WI38 (cell line): ENCODE results near the gene MAML3.

Experiments
- H3K4me3 ChIP-seq: 2 replicates; pipeline ENCODE4 v1.5.1; 2011; ENCODE audit warnings: low read depth, mild to moderate bottlenecking, control low read depth, low read length
- TF ChIP-seq, protein P1 (sequence below): IDR thresholded peaks from 2 replicates; pipeline ENCODE4 v1.5.1; 2012; ENCODE audit warnings: low read depth, mild to moderate bottlenecking, control low read depth, low read length

The MAML3 gene

DNA sequence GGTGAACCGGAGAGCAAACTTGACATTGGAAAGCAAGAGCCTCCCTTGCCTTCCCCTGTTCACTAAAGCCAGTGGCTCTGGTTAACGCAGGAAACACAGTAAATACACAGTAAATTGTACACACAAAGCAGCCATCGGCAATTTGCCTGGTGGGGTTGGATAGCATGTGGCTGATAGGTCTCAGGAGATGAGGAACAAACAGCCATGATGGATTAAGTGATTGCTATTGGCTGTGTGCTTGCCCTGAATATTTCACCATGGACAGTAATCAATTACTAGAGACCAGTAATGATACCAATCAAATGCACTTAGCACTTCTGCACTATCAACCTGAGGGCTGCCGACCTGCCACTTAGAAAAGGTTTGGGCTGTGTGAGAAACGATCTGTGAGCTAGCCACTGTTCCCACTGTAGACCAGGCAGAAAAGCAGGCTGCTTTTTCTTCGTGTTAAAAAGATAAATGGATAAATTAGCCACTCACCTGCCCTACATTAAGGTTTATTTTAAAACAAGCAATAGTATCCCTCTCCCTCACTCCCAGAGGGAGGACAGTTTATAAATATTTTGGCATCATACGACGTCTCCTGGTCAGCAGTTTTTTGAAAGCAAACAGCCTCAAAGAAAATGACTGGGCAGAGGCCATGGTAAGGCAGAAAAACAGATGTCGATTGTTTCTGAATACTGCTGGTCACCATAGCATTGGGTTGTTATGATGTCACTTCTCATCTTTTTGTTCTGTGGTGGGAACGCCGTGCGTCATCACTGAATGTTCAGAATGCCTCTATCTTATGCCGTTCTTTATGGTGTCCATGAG, 167.1 kb downstream of the MAML3 start:
- TF ChIP-seq, protein P1, sequence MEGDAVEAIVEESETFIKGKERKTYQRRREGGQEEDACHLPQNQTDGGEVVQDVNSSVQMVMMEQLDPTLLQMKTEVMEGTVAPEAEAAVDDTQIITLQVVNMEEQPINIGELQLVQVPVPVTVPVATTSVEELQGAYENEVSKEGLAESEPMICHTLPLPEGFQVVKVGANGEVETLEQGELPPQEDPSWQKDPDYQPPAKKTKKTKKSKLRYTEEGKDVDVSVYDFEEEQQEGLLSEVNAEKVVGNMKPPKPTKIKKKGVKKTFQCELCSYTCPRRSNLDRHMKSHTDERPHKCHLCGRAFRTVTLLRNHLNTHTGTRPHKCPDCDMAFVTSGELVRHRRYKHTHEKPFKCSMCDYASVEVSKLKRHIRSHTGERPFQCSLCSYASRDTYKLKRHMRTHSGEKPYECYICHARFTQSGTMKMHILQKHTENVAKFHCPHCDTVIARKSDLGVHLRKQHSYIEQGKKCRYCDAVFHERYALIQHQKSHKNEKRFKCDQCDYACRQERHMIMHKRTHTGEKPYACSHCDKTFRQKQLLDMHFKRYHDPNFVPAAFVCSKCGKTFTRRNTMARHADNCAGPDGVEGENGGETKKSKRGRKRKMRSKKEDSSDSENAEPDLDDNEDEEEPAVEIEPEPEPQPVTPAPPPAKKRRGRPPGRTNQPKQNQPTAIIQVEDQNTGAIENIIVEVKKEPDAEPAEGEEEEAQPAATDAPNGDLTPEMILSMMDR = no peak
- no peak overlapping the region for H3K4me3 ChIP-seq

DNA sequence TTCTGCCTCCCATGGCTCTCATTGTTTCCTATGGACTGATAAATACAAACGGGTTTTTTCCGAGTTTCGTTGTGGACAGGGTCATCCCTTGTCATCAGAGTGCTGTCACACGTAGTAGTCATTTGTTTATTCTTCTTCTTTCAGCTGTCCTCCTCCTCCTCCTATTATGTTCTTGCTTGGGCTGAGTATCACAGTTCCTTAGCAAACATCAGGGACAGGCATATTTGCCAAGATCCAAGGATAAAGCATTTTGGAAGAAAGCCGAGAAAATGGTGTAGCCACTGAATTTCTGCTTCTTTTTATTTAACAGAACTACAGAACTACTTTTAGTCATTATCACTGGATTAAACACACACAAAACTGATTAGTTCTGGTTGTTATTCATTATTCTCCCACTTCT, 167.9 kb downstream of the MAML3 start:
- TF ChIP-seq, protein P1 = no peak
- no peak overlapping the region for H3K4me3 ChIP-seq

DNA sequence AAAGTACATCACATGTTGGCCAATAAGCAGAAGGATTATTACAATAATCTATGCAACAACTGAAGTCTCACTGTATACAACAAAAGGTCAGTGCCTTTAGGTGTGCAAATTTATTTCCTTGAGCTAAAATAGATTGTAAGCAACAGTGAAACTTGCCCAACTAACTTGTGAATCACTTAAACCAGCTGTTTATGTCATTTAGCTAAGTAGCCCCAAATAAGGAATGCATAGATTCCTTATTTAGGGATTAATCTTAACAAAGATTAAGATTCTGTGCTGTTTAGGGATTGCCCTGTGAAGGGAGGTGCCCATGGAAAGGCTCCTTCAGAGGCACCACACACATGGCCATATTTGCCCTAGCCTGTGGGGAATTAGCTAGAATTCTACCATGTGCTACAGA, 168.6 kb downstream of the MAML3 start:
- no peak overlapping the region for H3K4me3 ChIP-seq
- TF ChIP-seq, protein P1 = no peak

DNA sequence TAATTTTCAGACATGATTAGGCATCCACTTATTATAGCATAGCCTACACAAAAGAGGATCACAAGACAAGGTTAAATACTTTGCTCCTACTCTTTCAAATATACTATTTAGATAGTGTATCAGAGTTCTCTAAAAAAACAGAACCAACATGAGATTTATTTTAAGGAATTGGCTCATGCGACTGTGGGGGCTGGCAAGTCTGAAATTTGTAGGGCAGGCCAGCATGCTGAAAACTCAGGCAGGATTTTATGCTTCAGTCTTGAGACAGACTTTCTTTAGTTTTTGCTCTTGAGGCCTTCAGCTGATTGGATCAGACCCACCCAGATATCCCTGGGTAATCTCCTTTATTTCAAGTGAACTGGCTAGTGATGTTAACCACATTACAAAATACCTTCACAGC, 169.5 kb downstream of the MAML3 start:
- TF ChIP-seq, protein P1 = no peak
- no peak overlapping the region for H3K4me3 ChIP-seq

DNA sequence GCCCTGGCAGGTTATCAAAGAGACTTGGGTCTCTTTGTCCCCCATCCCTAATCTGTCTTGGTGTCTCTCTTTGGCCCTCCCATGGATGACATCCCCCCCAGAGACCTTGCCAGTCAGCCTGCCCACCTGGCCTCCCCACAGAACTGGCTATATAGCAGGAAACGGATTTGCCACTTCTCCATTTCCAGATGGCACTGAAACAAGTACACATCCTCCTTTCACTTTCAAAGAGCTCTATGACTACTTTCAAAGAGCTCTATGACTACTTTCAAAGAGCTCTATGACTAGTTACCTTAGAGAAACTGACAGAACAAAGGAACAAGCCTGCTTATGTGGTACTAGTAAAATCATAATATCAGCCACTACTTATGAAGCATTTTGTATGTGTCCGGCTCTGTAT, 175.3 kb downstream of the MAML3 start:
- TF ChIP-seq, protein P1 = no peak
- no peak overlapping the region for H3K4me3 ChIP-seq

DNA sequence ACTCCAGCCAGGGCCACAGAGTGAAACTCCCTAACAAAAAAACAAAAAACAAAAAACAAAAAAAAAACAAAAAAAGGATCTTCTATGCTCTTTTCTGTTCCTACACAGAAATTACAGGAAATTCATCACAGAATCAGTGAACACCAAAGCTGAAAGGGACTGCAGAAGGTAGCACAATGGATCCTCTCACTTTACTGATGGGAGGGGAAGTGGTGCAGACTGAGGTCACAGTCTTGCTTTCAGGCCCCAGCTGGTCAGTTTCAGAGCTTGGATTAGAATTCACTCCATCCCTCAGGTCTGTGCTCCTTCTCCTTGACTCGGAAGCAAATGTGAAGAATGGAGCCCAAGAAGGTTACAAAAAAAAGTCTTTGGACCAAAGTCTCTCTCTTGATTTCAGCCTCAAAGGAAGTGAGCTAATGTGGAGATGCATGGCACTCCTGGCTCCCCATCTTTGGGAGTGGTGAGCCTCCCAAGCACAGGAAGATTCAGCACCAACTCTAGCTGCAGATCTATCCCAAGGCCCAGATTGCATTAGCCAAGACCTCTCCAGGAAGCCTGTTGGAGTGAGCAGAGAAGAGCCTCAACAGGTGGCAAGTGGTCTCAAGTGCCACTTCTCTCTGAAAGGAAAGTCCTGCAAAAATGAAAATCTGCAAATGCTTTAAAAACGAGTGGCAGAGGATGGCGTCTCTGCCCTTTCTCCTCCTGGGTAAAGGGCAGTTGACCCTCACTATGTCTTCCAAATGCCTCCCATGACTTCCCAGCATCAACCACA, 176.0 kb downstream of the MAML3 start:
- TF ChIP-seq, protein P1 = no peak
- no peak overlapping the region for H3K4me3 ChIP-seq

DNA sequence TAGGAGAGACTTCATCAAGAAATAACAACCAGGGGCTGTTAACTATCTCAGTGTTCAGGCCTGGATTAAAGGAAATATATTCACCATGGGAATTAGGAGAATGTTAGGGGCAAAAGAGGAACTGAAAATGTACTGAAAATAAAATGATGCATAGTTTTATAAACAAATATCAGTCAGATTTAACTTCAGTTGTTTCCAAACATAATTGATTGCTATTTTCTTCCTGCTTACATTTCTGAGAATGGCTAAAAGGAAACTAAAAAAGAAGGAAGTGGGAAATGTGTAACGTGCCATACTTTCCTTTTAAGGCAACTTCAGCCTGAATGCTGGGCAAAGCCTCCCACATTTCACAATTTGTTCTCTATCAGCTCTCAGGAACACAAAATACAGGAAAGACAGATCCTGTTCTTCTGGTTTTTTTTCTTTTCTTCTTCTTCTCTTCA, 178.1 kb downstream of the MAML3 start:
- no peak overlapping the region for H3K4me3 ChIP-seq
- TF ChIP-seq, protein P1 = no peak
